GM12801 (cell line): ENCODE data around the gene SLC6A6.

ENCODE experiments used
- CTCF ChIP-seq: IDR thresholded peaks from one replicate; pipeline ENCODE4 v1.5.1; 2011; ENCODE audit warnings: control low read depth; ENCODE audit not compliant: insufficient read length; ENCODE audit errors: extremely low read depth

SLC6A6 gene

GRCh38 chr3:14533457-14533958 is 131.1 kb downstream of the SLC6A6 start:
- TF ChIP-seq CTCF = no peak

- TF ChIP-seq CTCF = no peak
These were observed 132.2 kb downstream of the SLC6A6 start for GRCh38 chr3:14534516-14535191.

GRCh38 chr3:14535616-14536015 is 133.2 kb downstream of the SLC6A6 start:
- no peak for TF ChIP-seq CTCF

GRCh38 chr3:14536055-14536815 is 133.8 kb downstream of the SLC6A6 start:
- no peak for TF ChIP-seq CTCF

- TF ChIP-seq CTCF = no peak
These were observed 134.6 kb downstream of the SLC6A6 start for GRCh38 chr3:14536837-14537589.

- no peak for TF ChIP-seq CTCF
These were observed 135.4 kb downstream of the SLC6A6 start for GRCh38 chr3:14537590-14538450.
